ENCODE measurements around the gene ZNF208. TPM values are rescaled to one million over a fixed set of nuclear protein-coding genes. Genes with fewer than 3 reads are reported as not detected.
"Not testable (repeated sequence)": the region's sequence is repeated elsewhere in the genome, so short reads cannot be mapped to it uniquely, and the experiment has no call there.

Gene ZNF208
- total RNA-seq = 0.07 TPM in 1 of 2 replicates, not detected in the other

GRCh38 chr19:22010437-22011143 is at the start of gene ZNF208:
Gene ZNF208, minus strand, starts transcription at chr19:22010943. Its CDS starts 149 bp downstream, at chr19:22010794.
- H3K4me3 Mint-ChIP-seq; H3K4me1 Mint-ChIP-seq; intact Hi-C loops (cut with micrococcal nuclease); DNase-seq; H3K27ac Mint-ChIP-seq; H3K27me3 Mint-ChIP-seq; H3K36me3 Mint-ChIP-seq (ENCODE audit: low read depth): not testable (repeated sequence)
- H3K9me3 Mint-ChIP-seq = peaks cover 21% of the 10 kb centered on the region

- DNase-seq = no peak
- intact Hi-C loops (cut with micrococcal nuclease) = no loop called here
- H3K4me3 Mint-ChIP-seq = peak overlapping the region; percentile 96
Observed at GRCh38 chr19:22052644-22053013, 41.9 kb upstream of the ZNF208 start.

GRCh38 chr19:22041151-22041550 is 30.4 kb upstream of the ZNF208 start:
- intact Hi-C loops (cut with micrococcal nuclease); H3K27me3 Mint-ChIP-seq; H3K4me3 Mint-ChIP-seq; H3K36me3 Mint-ChIP-seq (ENCODE audit: low read depth); DNase-seq; H3K27ac Mint-ChIP-seq; H3K4me1 Mint-ChIP-seq: not testable (repeated sequence)
- peaks cover 31% of the 10 kb centered on the region for H3K9me3 Mint-ChIP-seq

More at GRCh38 chr19:22052644-22053013, 41.9 kb upstream of the ZNF208 start:
- H3K27ac Mint-ChIP-seq = peak overlapping the region; percentile 92
- H3K4me1 Mint-ChIP-seq = no peaks in the 10 kb centered on the region
- H3K27me3 Mint-ChIP-seq = no peaks in the 10 kb centered on the region
- H3K9me3 Mint-ChIP-seq = peaks cover 13% of the 10 kb centered on the region
- H3K36me3 Mint-ChIP-seq (ENCODE audit: low read depth) = peaks cover 13% of the 10 kb centered on the region

- DNase-seq = no peak
- H3K4me1 Mint-ChIP-seq = no peaks in the 10 kb centered on the region
- no peaks in the 10 kb centered on the region for H3K27me3 Mint-ChIP-seq
- no peaks in the 10 kb centered on the region for H3K36me3 Mint-ChIP-seq (ENCODE audit: low read depth)
- no peak overlapping the region for H3K4me3 Mint-ChIP-seq
- intact Hi-C loops (cut with micrococcal nuclease) = no loop called here
- H3K9me3 Mint-ChIP-seq = peaks cover 48% of the 10 kb centered on the region
- H3K27ac Mint-ChIP-seq = no peak overlapping the region
Observed at GRCh38 chr19:22030680-22031079, 19.9 kb upstream of the ZNF208 start.

GRCh38 chr19:22026687-22027086 is 15.9 kb upstream of the ZNF208 start:
- Mint-ChIP-seq H3K9me3 (peaks cover 36% of the 10 kb centered on the region), H3K4me1 (no peaks in the 10 kb centered on the region), H3K27ac (no peak overlapping the region), H3K27me3 (no peaks in the 10 kb centered on the region), H3K4me3 (no peak overlapping the region), H3K36me3 (ENCODE audit: low read depth) (no peaks in the 10 kb centered on the region)
- intact Hi-C loops (cut with micrococcal nuclease) = no loop called here
- DNase-seq = no peak

- H3K4me3 Mint-ChIP-seq; H3K4me1 Mint-ChIP-seq; intact Hi-C loops (cut with micrococcal nuclease); DNase-seq; H3K27me3 Mint-ChIP-seq; H3K36me3 Mint-ChIP-seq (ENCODE audit: low read depth); H3K27ac Mint-ChIP-seq: not testable (repeated sequence)
- peaks cover 33% of the 10 kb centered on the region for H3K9me3 Mint-ChIP-seq
Observed at GRCh38 chr19:22025539-22025938, 14.8 kb upstream of the ZNF208 start.

- Mint-ChIP-seq H3K27me3 (no peaks in the 10 kb centered on the region), H3K27ac (no peak overlapping the region), H3K9me3 (peaks cover 37% of the 10 kb centered on the region), H3K4me1 (no peaks in the 10 kb centered on the region), H3K36me3 (ENCODE audit: low read depth) (peaks cover 2% of the 10 kb centered on the region), H3K4me3 (no peak overlapping the region)
- intact Hi-C loops (cut with micrococcal nuclease) = no loop called here
- no peak for DNase-seq
Observed at GRCh38 chr19:21970466-21970865, 40.3 kb downstream of the ZNF208 start.

GRCh38 chr19:21947775-21948174 is 63.0 kb downstream of the ZNF208 start:
- Mint-ChIP-seq H3K4me1 (no peaks in the 10 kb centered on the region), H3K4me3 (no peak overlapping the region), H3K9me3 (peaks cover 18% of the 10 kb centered on the region), H3K27ac (no peak overlapping the region), H3K36me3 (ENCODE audit: low read depth) (no peaks in the 10 kb centered on the region), H3K27me3 (no peaks in the 10 kb centered on the region)
- no peak for DNase-seq
- intact Hi-C loops (cut with micrococcal nuclease) = no loop called here

GRCh38 chr19:21940684-21941083 is 70.1 kb downstream of the ZNF208 start:
- Mint-ChIP-seq H3K9me3 (peaks cover 14% of the 10 kb centered on the region), H3K27ac (no peak overlapping the region), H3K4me3 (no peak overlapping the region), H3K27me3 (no peaks in the 10 kb centered on the region), H3K4me1 (no peaks in the 10 kb centered on the region), H3K36me3 (ENCODE audit: low read depth) (no peaks in the 10 kb centered on the region)
- peak; percentile 13 for DNase-seq
- intact Hi-C loops (cut with micrococcal nuclease) = no loop called here

GRCh38 chr19:21934593-21934992 is 76.2 kb downstream of the ZNF208 start:
- Mint-ChIP-seq H3K4me1 (no peaks in the 10 kb centered on the region), H3K27me3 (no peaks in the 10 kb centered on the region), H3K9me3 (peaks cover 29% of the 10 kb centered on the region), H3K36me3 (ENCODE audit: low read depth) (no peaks in the 10 kb centered on the region), H3K4me3 (no peak overlapping the region), H3K27ac (no peak overlapping the region)
- intact Hi-C loops (cut with micrococcal nuclease) = no loop called here
- no peak for DNase-seq

GRCh38 chr19:21934131-21934530 is 76.6 kb downstream of the ZNF208 start:
- no peaks in the 10 kb centered on the region for H3K27me3 Mint-ChIP-seq
- no peaks in the 10 kb centered on the region for H3K4me1 Mint-ChIP-seq
- peaks cover 26% of the 10 kb centered on the region for H3K9me3 Mint-ChIP-seq
- H3K27ac Mint-ChIP-seq = no peak overlapping the region
- H3K4me3 Mint-ChIP-seq = no peak overlapping the region
- DNase-seq = no peak
- H3K36me3 Mint-ChIP-seq (ENCODE audit: low read depth) = no peaks in the 10 kb centered on the region
- intact Hi-C loops (cut with micrococcal nuclease) = no loop called here

- no peaks in the 10 kb centered on the region for H3K27me3 Mint-ChIP-seq
- no peak for DNase-seq
- no peaks in the 10 kb centered on the region for H3K4me1 Mint-ChIP-seq
- no peak overlapping the region for H3K4me3 Mint-ChIP-seq
- no peak overlapping the region for H3K27ac Mint-ChIP-seq
- H3K36me3 Mint-ChIP-seq (ENCODE audit: low read depth) = no peaks in the 10 kb centered on the region
- H3K9me3 Mint-ChIP-seq = peaks cover 21% of the 10 kb centered on the region
- intact Hi-C loops (cut with micrococcal nuclease) = no loop called here
Observed at GRCh38 chr19:21922276-21922675, 88.5 kb downstream of the ZNF208 start.

GRCh38 chr19:21921691-21922180 is 89.0 kb downstream of the ZNF208 start:
- intact Hi-C loops (cut with micrococcal nuclease) = no loop called here
- H3K9me3 Mint-ChIP-seq = peaks cover 23% of the 10 kb centered on the region

GRCh38 chr19:21915411-21915810 is 95.3 kb downstream of the ZNF208 start:
- no peaks in the 10 kb centered on the region for H3K36me3 Mint-ChIP-seq (ENCODE audit: low read depth)
- H3K9me3 Mint-ChIP-seq = peaks cover 34% of the 10 kb centered on the region
- no peak overlapping the region for H3K4me3 Mint-ChIP-seq
- intact Hi-C loops (cut with micrococcal nuclease) = no loop called here
- H3K27me3 Mint-ChIP-seq = no peaks in the 10 kb centered on the region
- no peak for DNase-seq
- no peaks in the 10 kb centered on the region for H3K4me1 Mint-ChIP-seq
- no peak overlapping the region for H3K27ac Mint-ChIP-seq

More at GRCh38 chr19:21921691-21922180, 89.0 kb downstream of the ZNF208 start:
- Mint-ChIP-seq H3K27me3 (no peaks in the 10 kb centered on the region), H3K4me1 (no peaks in the 10 kb centered on the region), H3K4me3 (no peak overlapping the region), H3K27ac (no peak overlapping the region), H3K36me3 (ENCODE audit: low read depth) (no peaks in the 10 kb centered on the region)
- DNase-seq = no peak

GRCh38 chr19:21912654-21913053 is 98.1 kb downstream of the ZNF208 start:
- intact Hi-C loops (cut with micrococcal nuclease) = no loop called here
- H3K27ac Mint-ChIP-seq = no peak overlapping the region
- peaks cover 50% of the 10 kb centered on the region for H3K9me3 Mint-ChIP-seq
- no peaks in the 10 kb centered on the region for H3K27me3 Mint-ChIP-seq
- H3K36me3 Mint-ChIP-seq (ENCODE audit: low read depth) = no peaks in the 10 kb centered on the region
- DNase-seq = no peak
- H3K4me1 Mint-ChIP-seq = no peaks in the 10 kb centered on the region
- H3K4me3 Mint-ChIP-seq = no peak overlapping the region
